Keratinocyte (primary cell): Measurements from ENCODE around the gene ZCWPW2. TPM values are rescaled to one million over a fixed set of nuclear protein-coding genes. Genes with fewer than 3 reads are reported as not detected.
A peak's percentile ranks its signal among the peaks of the same experiment; 100 is the strongest.

Source experiments
- DNase-seq: peaks from one replicate; pipeline ENCODE4 v3.0.0-alpha.2; 2011; ENCODE audit warnings: low read depth, missing footprints, low spot score
- FAIRE-seq: peaks from 2 replicates; lab custom pipeline; 2011; peaks lifted over from hg19 to GRCh38; lab: Jason Lieb, UNC
- H2AFZ ChIP-seq: 2 replicates; pipeline ENCODE4 v1.6.0; 2012; ENCODE audit warnings: low read length, control low read depth, inconsistent platforms; ENCODE audit not compliant: control insufficient read depth
- H3K27ac ChIP-seq: 2 replicates; pipeline ENCODE4 v1.5.1; 2011; ENCODE audit warnings: low read length; ENCODE audit not compliant: control insufficient read depth, insufficient read depth
- H3K27me3 ChIP-seq: 3 replicates; pipeline ENCODE4 v1.6.0; 2011; ENCODE audit warnings: low read length; ENCODE audit not compliant: control insufficient read depth, insufficient read depth; ENCODE audit errors: extremely low read depth
- H3K36me3 ChIP-seq, 2 experiments: 2 replicates in 1 of 2; 3 replicates in 1 of 2; pipeline ENCODE4 v1.5.1; 2011; ENCODE audit warnings: low read length in 2 of 2, mild to moderate bottlenecking in 1 of 2; ENCODE audit not compliant: control insufficient read depth in 2 of 2, insufficient read depth in 2 of 2; ENCODE audit errors: extremely low read depth in 1 of 2
- H3K4me1 ChIP-seq: 3 replicates; pipeline ENCODE4 v1.5.1; 2011; ENCODE audit warnings: low read length; ENCODE audit not compliant: control insufficient read depth, insufficient read depth; ENCODE audit errors: extremely low read depth
- H3K4me2 ChIP-seq: 3 replicates; pipeline ENCODE4 v1.6.0; 2011; ENCODE audit warnings: low read depth, low read length; ENCODE audit not compliant: control insufficient read depth, insufficient read depth; ENCODE audit errors: extremely low read depth
- H3K4me3 ChIP-seq, 3 experiments: fragments of 200-600 bp in 1 of 3; sonication (generic) in 1 of 3; 2 replicates in 2 of 3; 3 replicates in 1 of 3; pipeline ENCODE4 v1.5.1; 2011 to 2016; ENCODE audit warnings: low read length in 3 of 3, mild to moderate bottlenecking in 3 of 3, control low read depth in 2 of 3, inconsistent platforms in 1 of 3, low read depth in 1 of 3, mixed read lengths in 1 of 3, mixed run types in 1 of 3, moderate library complexity in 1 of 3; ENCODE audit not compliant: control insufficient read depth in 2 of 3, insufficient read depth in 2 of 3; ENCODE audit errors: extremely low read depth in 1 of 3
- H3K79me2 ChIP-seq: 2 replicates; pipeline ENCODE4 v1.6.0; 2012; ENCODE audit warnings: low read length; ENCODE audit not compliant: control insufficient read depth, insufficient read depth
- H3K9ac ChIP-seq: 3 replicates; pipeline ENCODE4 v1.6.0; 2011; ENCODE audit warnings: low read length; ENCODE audit not compliant: control insufficient read depth, insufficient read depth; ENCODE audit errors: extremely low read depth
- H3K9me1 ChIP-seq: 3 replicates; pipeline ENCODE4 v1.6.0; 2011; ENCODE audit warnings: low read length; ENCODE audit not compliant: control insufficient read depth, insufficient read depth; ENCODE audit errors: extremely low read depth
- H3K9me3 ChIP-seq: 2 replicates; pipeline ENCODE4 v1.5.1; 2012; ENCODE audit warnings: low read depth, low read length; ENCODE audit not compliant: control insufficient read depth
- H4K20me1 ChIP-seq: 3 replicates; pipeline ENCODE4 v1.6.0; 2011; ENCODE audit warnings: low read length; ENCODE audit not compliant: control insufficient read depth, insufficient read depth; ENCODE audit errors: extremely low read depth
- CTCF ChIP-seq, 3 experiments: IDR thresholded peaks in 1 of 3; conservative IDR thresholded peaks in 1 of 3; optimal IDR thresholded peaks in 1 of 3; 2 replicates in 2 of 3; 3 replicates in 1 of 3; pipeline versions ENCODE3 to v1.5.1; 2011; ENCODE audit warnings: low read length in 3 of 3, mild to moderate bottlenecking in 3 of 3, moderate library complexity in 2 of 3, control low read depth in 1 of 3, inconsistent platforms in 1 of 3; ENCODE audit not compliant: insufficient read depth in 2 of 3; ENCODE audit errors: extremely low read depth in 1 of 3
- EZH2 ChIP-seq: IDR thresholded peaks from one replicate; pipeline ENCODE4 v1.6.1; 2012; ENCODE audit warnings: inconsistent platforms, mild to moderate bottlenecking, low read length, moderate library complexity
- dilution Hi-C: fragments of 300-500 bp; cut with MboI; formaldehyde crosslinking; loops from one replicate; pipeline ENCODE4 v1.7.0; 2020; ENCODE audit warnings: low sequenced_read_pairs; ENCODE audit not compliant: extremely low pct_ligation_motif_present
- polyA plus RNA-seq, 5 experiments: library from polyadenylated mRNA; depleted of rRNA in 3 of 5; stranded (reverse) in 3 of 5; stranded (forward) in 1 of 5; unstranded in 1 of 5; fragments of >200 nt; gene quantifications; 1 replicate in 1 of 5; 2 replicates in 3 of 5; 3 replicates in 1 of 5; pipeline versions ENCODE4 v1.2.1 to v1.2.3, GENCODE V29; 2011 to 2012; ENCODE audit warnings: missing spikeins in 2 of 5, low read depth in 1 of 5, low replicate concordance in 1 of 5

ZCWPW2 gene
- polyA plus RNA-seq, 1 donor (not counting 4 experiments of a cell fraction or from before 2014, with no cell fraction given), result 0.58 TPM

GRCh38 chr3:28316226-28316625 lies 32.3 kb upstream of the ZCWPW2 start:
- no peak overlapping the region for H3K27ac ChIP-seq
- H3K9me3 ChIP-seq, result no peaks in the 10 kb centered on the region
- no peak overlapping the region for H3K9ac ChIP-seq
- DNase-seq (no peak), FAIRE-seq (no peak)
- H3K36me3 ChIP-seq, result no peaks in the 10 kb centered on the region
- H3K9me1 ChIP-seq, result no peaks in the 10 kb centered on the region
- TF ChIP-seq EZH2 (no peak), CTCF (optimal IDR thresholded peaks at IDR 0.05 in 1 of 3, IDR thresholded peaks at IDR 0.05 in 1 of 3, conservative IDR thresholded peaks at IDR 0.05 in 1 of 3; ENCODE audit: extremely low read depth in 1 of 3, insufficient read depth in 2 of 3, low read length in 3 of 3) (no peak)
- H2AFZ ChIP-seq, result no peak overlapping the region
- dilution Hi-C loops, result no loop called here
- H4K20me1 ChIP-seq, result no peaks in the 10 kb centered on the region
- H3K4me3 ChIP-seq, result no peak overlapping the region
- no peaks in the 10 kb centered on the region for H3K27me3 ChIP-seq
- no peak overlapping the region for H3K4me2 ChIP-seq
- H3K4me1 ChIP-seq, result no peaks in the 10 kb centered on the region
- H3K79me2 ChIP-seq, result no peaks in the 10 kb centered on the region

DNA sequence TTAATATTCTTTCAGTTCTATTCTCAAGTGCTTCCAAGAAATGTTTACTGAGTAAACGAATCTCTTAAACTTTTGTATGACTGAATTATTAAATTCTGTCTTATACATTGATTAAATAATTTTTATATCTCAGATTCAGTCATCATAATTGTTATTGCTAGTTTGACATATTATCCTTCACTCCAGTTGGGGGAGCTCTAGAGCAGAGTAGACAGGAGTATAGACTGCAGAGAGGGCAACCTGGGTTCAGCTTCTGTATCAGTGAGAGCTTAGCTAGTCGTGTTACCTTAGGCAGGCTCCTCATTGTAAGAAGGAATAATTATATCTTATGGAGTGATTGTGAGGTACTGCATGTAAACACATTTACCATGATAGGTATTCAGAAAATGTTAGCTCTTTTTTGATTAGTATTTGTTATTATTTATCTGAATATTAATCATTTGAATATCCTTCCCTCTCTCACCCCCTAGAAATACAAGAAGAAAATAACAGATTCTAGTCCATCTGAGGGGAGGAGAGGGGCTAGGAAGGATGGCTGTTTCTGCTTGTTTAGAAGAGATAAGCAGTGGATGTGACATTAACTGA lies 31.0 kb upstream of the ZCWPW2 start:
- no peak overlapping the region for H3K4me3 ChIP-seq
- peaks cover 0 to 3% of the 10 kb centered on the region in 2 experiments for H3K36me3 ChIP-seq
- dilution Hi-C loops, result no loop called here
- no peaks in the 10 kb centered on the region for H4K20me1 ChIP-seq
- H3K79me2 ChIP-seq, result no peaks in the 10 kb centered on the region
- H3K4me2 ChIP-seq, result no peak overlapping the region
- H3K9ac ChIP-seq, result no peak overlapping the region
- H2AFZ ChIP-seq, result no peak overlapping the region
- no peaks in the 10 kb centered on the region for H3K4me1 ChIP-seq
- no peaks in the 10 kb centered on the region for H3K9me3 ChIP-seq
- DNase-seq (no peak), FAIRE-seq (no peak)
- TF ChIP-seq EZH2 (no peak), CTCF (optimal IDR thresholded peaks at IDR 0.05 in 1 of 3, IDR thresholded peaks at IDR 0.05 in 1 of 3, conservative IDR thresholded peaks at IDR 0.05 in 1 of 3; ENCODE audit: extremely low read depth in 1 of 3, insufficient read depth in 2 of 3, low read length in 3 of 3) (peak; percentile 48 to 62 (median 51))
- H3K27ac ChIP-seq, result no peak overlapping the region
- H3K27me3 ChIP-seq, result no peaks in the 10 kb centered on the region
- H3K9me1 ChIP-seq, result no peaks in the 10 kb centered on the region
